Eye (tissue), 1 donor: ENCODE data around the gene RANBP3L.
"Not testable (repeated sequence)": the region's sequence is repeated elsewhere in the genome, so short reads cannot be mapped to it uniquely, and the experiment has no call there.

ENCODE experiments used
- DNase-seq: peaks from one replicate; pipeline ENCODE4 v3.0.0-alpha.2; 2015

Gene RANBP3L

GRCh38 chr5:36301858-36302603, at the start of gene RANBP3L:
RANBP3L (minus strand) TSS chr5:36301902; CDS start chr5:36301416, 486 bp downstream.
- DNase-seq, result peak; percentile 74

GRCh38 chr5:36346896-36347690, 45.4 kb upstream of the RANBP3L start:
- DNase-seq, result no peak

GRCh38 chr5:36344899-36345298, 43.2 kb upstream of the RANBP3L start:
- no peak for DNase-seq

GRCh38 chr5:36341720-36342119, 40.0 kb upstream of the RANBP3L start:
- DNase-seq, result not testable (repeated sequence)

- DNase-seq, result no peak
Observed at GRCh38 chr5:36337597-36337996, 35.9 kb upstream of the RANBP3L start.

- DNase-seq, result no peak
Observed at GRCh38 chr5:36334315-36334714, 32.6 kb upstream of the RANBP3L start.

GRCh38 chr5:36332720-36333119, 31.0 kb upstream of the RANBP3L start:
- not testable (repeated sequence) for DNase-seq

GRCh38 chr5:36325196-36325595, 23.5 kb upstream of the RANBP3L start:
- DNase-seq, result no peak

- DNase-seq, result no peak
Observed at GRCh38 chr5:36323926-36324781, 22.5 kb upstream of the RANBP3L start.

GRCh38 chr5:36312953-36313672, 11.4 kb upstream of the RANBP3L start:
- no peak for DNase-seq

GRCh38 chr5:36311956-36312355, 10.3 kb upstream of the RANBP3L start:
- no peak for DNase-seq

GRCh38 chr5:36310138-36310537, 8.4 kb upstream of the RANBP3L start:
- no peak for DNase-seq

- DNase-seq, result peak; percentile 69
Observed at GRCh38 chr5:36305571-36306326, 4.0 kb upstream of the RANBP3L start.

- no peak for DNase-seq
Observed at GRCh38 chr5:36304095-36304805, 2.5 kb upstream of the RANBP3L start.

GRCh38 chr5:36300927-36301540, 668 bp downstream of the RANBP3L start:
- no peak for DNase-seq

- peak; percentile 63 for DNase-seq
Observed at GRCh38 chr5:36300191-36300926, 1.3 kb downstream of the RANBP3L start.

GRCh38 chr5:36298552-36298951, 3.1 kb downstream of the RANBP3L start:
- DNase-seq, result peak; percentile 24

GRCh38 chr5:36297653-36298052, 4.0 kb downstream of the RANBP3L start:
- no peak for DNase-seq

GRCh38 chr5:36285837-36286615, 15.7 kb downstream of the RANBP3L start:
- DNase-seq, result no peak
